SK-N-SH (cell line): ENCODE results near the gene GALT. TPM values are rescaled to one million over a fixed set of nuclear protein-coding genes. Genes with fewer than 3 reads are reported as not detected.
A peak's percentile ranks its signal among the peaks of the same experiment; 100 is the strongest.

Experiments
- CTCF ChIA-PET: fragments of 300-600, 350-600 bp; formaldehyde crosslinking; extraction: SDS; loops from one replicate; lab custom pipeline; 2021; lab: Yijun Ruan, JAX
- POLR2A ChIA-PET: fragments of 350-600 bp; sonication (Branson Sonifier 250); formaldehyde crosslinking; extraction: SDS; loops from one replicate; lab custom pipeline; 2020; ENCODE audit warnings: antibody characterized with exemption, inconsistent platforms; lab: Yijun Ruan, JAX
- DNase-seq: peaks from one replicate; pipeline ENCODE4 v3.0.0; 2012
- H2AFZ ChIP-seq: fragments of 200-600 bp; sonication (generic); 2 replicates; pipeline ENCODE4 v1.8.1; 2016; ENCODE audit warnings: antibody characterized with exemption, mild to moderate bottlenecking, low read depth
- H3F3A ChIP-seq: fragments of 200-600 bp; sonication (generic); replicated peaks from 2 replicates; pipeline ENCODE3; 2016; ENCODE audit warnings: antibody characterized with exemption, mild to moderate bottlenecking; ENCODE audit not compliant: insufficient read depth
- H3K27ac ChIP-seq, 2 experiments: fragments of 200-500 bp in 1 of 2; fragments of 200-600 bp in 1 of 2; sonication (Bioruptor generic) in 1 of 2; sonication (generic), shearing (Covaris generic) in 1 of 2; 2 replicates each; pipeline versions ENCODE4 v1.5.1 to v1.6.1; 2014 to 2016; ENCODE audit warnings: low read depth in 2 of 2, inconsistent platforms in 1 of 2, low read length in 1 of 2, mild to moderate bottlenecking in 1 of 2, mixed read lengths in 1 of 2
- H3K27me3 ChIP-seq: fragments of 200-600 bp; sonication (generic), shearing (Covaris generic); 2 replicates; pipeline ENCODE4 v1.6.1; 2016; ENCODE audit warnings: mixed run types; ENCODE audit not compliant: insufficient read depth
- H3K36me3 ChIP-seq, 2 experiments: fragments of 200-500 bp in 1 of 2; fragments of 200-600 bp in 1 of 2; sonication (Bioruptor generic) in 1 of 2; sonication (generic) in 1 of 2; replicated peaks in 1 of 2; 2 replicates each; pipeline versions ENCODE3 to v1.5.1; 2014 to 2016; ENCODE audit warnings: low read length in 1 of 2, mild to moderate bottlenecking in 1 of 2; ENCODE audit not compliant: insufficient read depth in 2 of 2, control insufficient read depth in 1 of 2
- H3K4me1 ChIP-seq, 2 experiments: fragments of 200-500 bp in 1 of 2; fragments of 200-600 bp in 1 of 2; sonication (Bioruptor generic) in 1 of 2; sonication (generic), shearing (Covaris generic) in 1 of 2; 2 replicates each; pipeline versions ENCODE4 v1.5.1 to v1.6.1; 2014 to 2016; ENCODE audit warnings: low read depth in 1 of 2, low read length in 1 of 2, mixed run types in 1 of 2; ENCODE audit not compliant: insufficient read depth in 2 of 2, control insufficient read depth in 1 of 2
- H3K4me2 ChIP-seq: fragments of 200-600 bp; sonication (generic), shearing (Covaris generic); 2 replicates; pipeline ENCODE4 v1.6.1; 2017; ENCODE audit warnings: mixed run types
- H3K4me3 ChIP-seq, 2 experiments: fragments of 200-500 bp in 1 of 2; fragments of 200-600 bp in 1 of 2; sonication (Bioruptor generic) in 1 of 2; sonication (generic), shearing (Covaris generic) in 1 of 2; 2 replicates each; pipeline versions ENCODE4 v1.5.1 to v1.8.1; 2014 to 2016; ENCODE audit warnings: low read depth in 2 of 2, inconsistent platforms in 1 of 2, low read length in 1 of 2, mild to moderate bottlenecking in 1 of 2, mixed read lengths in 1 of 2, moderate library complexity in 1 of 2
- H3K79me2 ChIP-seq: fragments of 200-600 bp; sonication (generic); 2 replicates; pipeline ENCODE4 v1.8.1; 2017; ENCODE audit warnings: mild to moderate bottlenecking; ENCODE audit not compliant: insufficient read depth
- H3K9ac ChIP-seq: fragments of 200-600 bp; sonication (generic); 2 replicates; pipeline ENCODE4 v1.6.1; 2017; ENCODE audit warnings: mixed run types
- H3K9me2 ChIP-seq: fragments of 200-600 bp; sonication (generic); 2 replicates; pipeline ENCODE4 v1.6.1; 2017; ENCODE audit warnings: mixed run types
- H3K9me3 ChIP-seq: fragments of 200-600 bp; sonication (generic); 2 replicates; pipeline ENCODE4 v1.6.1; 2017; ENCODE audit warnings: mixed run types, mild to moderate bottlenecking, moderate library complexity
- H4K20me1 ChIP-seq: fragments of 200-600 bp; sonication (generic); 2 replicates; pipeline ENCODE4 v1.6.1; 2017; ENCODE audit warnings: mild to moderate bottlenecking, mixed run types; ENCODE audit not compliant: insufficient read depth
- CTCF ChIP-seq: fragments of 200-600 bp; sonication (generic); IDR thresholded peaks from 2 replicates; pipeline ENCODE4 v1.6.1; 2017; ENCODE audit warnings: antibody characterized with exemption, mild to moderate bottlenecking, moderate library complexity
- FOSL2 ChIP-seq: IDR thresholded peaks from 2 replicates; pipeline ENCODE4 v1.4.0; 2012; ENCODE audit warnings: low read depth, mild to moderate bottlenecking, moderate library complexity, borderline replicate concordance
- FOXJ3 ChIP-seq: sonication (generic); formaldehyde crosslinking; IDR thresholded peaks from 2 replicates; pipeline ENCODE4 v1.5.1; 2020; ENCODE audit warnings: mild to moderate bottlenecking, missing genetic modification reagents
- FOXM1 ChIP-seq: IDR thresholded peaks from 2 replicates; pipeline ENCODE4 v1.4.0; 2012; ENCODE audit warnings: low read depth, mild to moderate bottlenecking
- GABPA ChIP-seq: IDR thresholded peaks from 2 replicates; pipeline ENCODE4 v1.4.0; 2012; ENCODE audit warnings: low read depth, mild to moderate bottlenecking
- GATA2 ChIP-seq: sonication (generic); formaldehyde crosslinking; IDR thresholded peaks from 2 replicates; pipeline ENCODE4 v1.5.0; 2020; ENCODE audit warnings: mild to moderate bottlenecking, missing genetic modification reagents
- MEF2A ChIP-seq: IDR thresholded peaks from 2 replicates; pipeline ENCODE4 v1.4.0; 2012; ENCODE audit warnings: low read depth, borderline replicate concordance
- SIN3A ChIP-seq: IDR thresholded peaks from 2 replicates; pipeline ENCODE4 v1.6.1; 2012; ENCODE audit warnings: low read depth, mild to moderate bottlenecking, low read length, moderate library complexity, borderline replicate concordance
- TAF1 ChIP-seq: IDR thresholded peaks from 2 replicates; pipeline ENCODE4 v1.6.1; 2012; ENCODE audit warnings: low read depth, mild to moderate bottlenecking, low read length, moderate library complexity, borderline replicate concordance
- USF1 ChIP-seq: IDR thresholded peaks from 2 replicates; pipeline ENCODE4 v1.4.0; 2012; ENCODE audit warnings: low read depth, borderline replicate concordance
- WGBS: methylation state at CpG from one replicate; pipeline ENCODE4 v1.1.6; 2017; ENCODE audit warnings: low lambda C conversion rate; 5-methylcytosine and 5-hydroxymethylcytosine counted together
- polyA plus RNA-seq, 3 experiments: library from polyadenylated mRNA; depleted of rRNA; stranded (reverse); fragments of >200 nt; gene quantifications; 2 replicates each; pipeline ENCODE4 v1.2.3, GENCODE V29; 2012
- TF ChIP-seq, protein P1 (sequence below): IDR thresholded peaks from 2 replicates; pipeline ENCODE4 v1.4.0; 2012; ENCODE audit warnings: low read depth, borderline replicate concordance
- TF ChIP-seq, protein P2 (sequence below): fragments of 150-350 bp; IDR thresholded peaks from 2 replicates; pipeline ENCODE4 v1.6.1; 2016; ENCODE audit warnings: mild to moderate bottlenecking, low read depth, low read length

GALT gene
- polyA plus RNA-seq, 1 of the 3 experiments (the other 2 are of a cell fraction) = 45.9 TPM

- H3K4me1 ChIP-seq = peaks cover 0 to 30% of the 10 kb centered on the region in 2 experiments; a peak in 1 of 4 replicates
- H3K27ac ChIP-seq = no peak overlapping the region
- POLR2A ChIA-PET = interaction anchor here (0.6 to 1.6 kb wide), 3 partner anchors 10 to 28 kb away, joined by 3 read pairs; partner anchors contain the start of genes DCTN3 and SIGMAR1
- H3K9ac ChIP-seq = no peak overlapping the region
- no peaks in the 10 kb centered on the region for H3K9me2 ChIP-seq
- no peak for TF ChIP-seq TAF1
- TF ChIP-seq USF1 = no peak
- TF ChIP-seq, protein P1, sequence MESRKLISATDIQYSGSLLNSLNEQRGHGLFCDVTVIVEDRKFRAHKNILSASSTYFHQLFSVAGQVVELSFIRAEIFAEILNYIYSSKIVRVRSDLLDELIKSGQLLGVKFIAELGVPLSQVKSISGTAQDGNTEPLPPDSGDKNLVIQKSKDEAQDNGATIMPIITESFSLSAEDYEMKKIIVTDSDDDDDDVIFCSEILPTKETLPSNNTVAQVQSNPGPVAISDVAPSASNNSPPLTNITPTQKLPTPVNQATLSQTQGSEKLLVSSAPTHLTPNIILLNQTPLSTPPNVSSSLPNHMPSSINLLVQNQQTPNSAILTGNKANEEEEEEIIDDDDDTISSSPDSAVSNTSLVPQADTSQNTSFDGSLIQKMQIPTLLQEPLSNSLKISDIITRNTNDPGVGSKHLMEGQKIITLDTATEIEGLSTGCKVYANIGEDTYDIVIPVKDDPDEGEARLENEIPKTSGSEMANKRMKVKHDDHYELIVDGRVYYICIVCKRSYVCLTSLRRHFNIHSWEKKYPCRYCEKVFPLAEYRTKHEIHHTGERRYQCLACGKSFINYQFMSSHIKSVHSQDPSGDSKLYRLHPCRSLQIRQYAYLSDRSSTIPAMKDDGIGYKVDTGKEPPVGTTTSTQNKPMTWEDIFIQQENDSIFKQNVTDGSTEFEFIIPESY = no peak
- TF ChIP-seq, protein P2, sequence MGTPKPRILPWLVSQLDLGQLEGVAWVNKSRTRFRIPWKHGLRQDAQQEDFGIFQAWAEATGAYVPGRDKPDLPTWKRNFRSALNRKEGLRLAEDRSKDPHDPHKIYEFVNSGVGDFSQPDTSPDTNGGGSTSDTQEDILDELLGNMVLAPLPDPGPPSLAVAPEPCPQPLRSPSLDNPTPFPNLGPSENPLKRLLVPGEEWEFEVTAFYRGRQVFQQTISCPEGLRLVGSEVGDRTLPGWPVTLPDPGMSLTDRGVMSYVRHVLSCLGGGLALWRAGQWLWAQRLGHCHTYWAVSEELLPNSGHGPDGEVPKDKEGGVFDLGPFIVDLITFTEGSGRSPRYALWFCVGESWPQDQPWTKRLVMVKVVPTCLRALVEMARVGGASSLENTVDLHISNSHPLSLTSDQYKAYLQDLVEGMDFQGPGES = no peak
- TF ChIP-seq FOXM1 = no peak
- no peak for TF ChIP-seq CTCF
- TF ChIP-seq GATA2 (CRISPR knock-in tag) = no peak
- no peak for TF ChIP-seq FOSL2
- TF ChIP-seq FOXJ3 (CRISPR knock-in tag) = no peak
- TF ChIP-seq SIN3A = no peak
- no peak for TF ChIP-seq MEF2A
- TF ChIP-seq GABPA = no peak
- H3K79me2 ChIP-seq = peaks cover 10% of the 10 kb centered on the region; the same call in 1 of the 2 replicates
- H3K9me3 ChIP-seq = no peaks in the 10 kb centered on the region
- peak overlapping the region in 1 of 2 experiments; percentile 66; a peak in 2 of 4 replicates for H3K4me3 ChIP-seq
- H3K4me2 ChIP-seq = peak overlapping the region; percentile 87
- no peak for DNase-seq
- H3K27me3 ChIP-seq = no peaks in the 10 kb centered on the region
- WGBS = 100% methylated on average over 2 of the region's 20 CpGs
- no peaks in the 10 kb centered on the region for H4K20me1 ChIP-seq
- H3F3A ChIP-seq = no peaks in the 10 kb centered on the region
- CTCF ChIA-PET = interaction anchor here (0.7 to 8.8 kb wide), 11 partner anchors 7 to 110 kb away, joined by 3 to 256 read pairs (median 11); partner anchors contain the start of genes ARID3C and SIGMAR1
- H2AFZ ChIP-seq = no peak overlapping the region
- peaks cover 0 to 11% of the 10 kb centered on the region in 2 experiments for H3K36me3 ChIP-seq
Observed at GRCh38 chr9:34610434-34611206, 35.9 kb upstream of the GALT start.
